Measurements from ENCODE around the gene LFNG.

DNA sequence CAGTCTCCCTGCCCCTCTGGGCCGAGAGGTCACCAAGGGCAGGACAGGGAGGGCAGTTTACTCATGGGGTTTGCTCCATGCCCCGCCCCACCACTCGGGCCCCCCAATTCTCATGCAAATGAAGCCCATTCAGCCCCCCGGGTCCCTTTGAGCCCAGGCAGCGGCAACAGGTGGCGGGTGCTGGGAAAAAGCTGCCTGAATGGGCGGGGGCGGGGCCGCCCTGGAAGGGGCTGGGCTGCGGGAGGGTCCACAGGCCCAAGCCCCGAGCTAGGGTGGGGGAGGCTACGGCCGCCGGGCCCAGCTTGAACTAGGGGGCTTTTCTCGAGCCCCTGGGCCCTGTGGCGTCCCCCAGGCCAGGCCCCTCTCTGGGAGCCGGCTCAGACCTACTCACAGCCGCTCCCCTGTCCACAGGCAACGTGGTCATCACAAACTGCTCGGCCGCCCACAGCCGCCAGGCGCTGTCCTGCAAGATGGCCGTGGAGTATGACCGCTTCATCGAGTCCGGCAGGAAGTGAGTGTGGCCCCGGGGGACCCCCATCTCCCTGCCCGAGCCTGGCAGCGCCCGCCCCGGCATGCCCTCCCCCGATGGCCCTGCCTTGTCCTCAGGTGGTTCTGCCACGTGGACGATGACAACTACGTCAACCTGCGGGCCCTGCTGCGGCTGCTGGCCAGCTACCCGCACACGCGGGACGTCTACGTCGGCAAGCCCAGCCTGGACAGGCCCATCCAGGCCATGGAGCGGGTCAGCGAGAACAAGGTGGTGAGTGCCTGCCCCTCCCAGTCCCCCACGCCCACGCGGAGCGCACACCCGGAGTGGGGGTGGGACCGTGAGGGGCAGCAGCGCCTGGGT, 5.5 kb downstream of the LFNG start:
- TF ChIP-seq, protein P1, sequence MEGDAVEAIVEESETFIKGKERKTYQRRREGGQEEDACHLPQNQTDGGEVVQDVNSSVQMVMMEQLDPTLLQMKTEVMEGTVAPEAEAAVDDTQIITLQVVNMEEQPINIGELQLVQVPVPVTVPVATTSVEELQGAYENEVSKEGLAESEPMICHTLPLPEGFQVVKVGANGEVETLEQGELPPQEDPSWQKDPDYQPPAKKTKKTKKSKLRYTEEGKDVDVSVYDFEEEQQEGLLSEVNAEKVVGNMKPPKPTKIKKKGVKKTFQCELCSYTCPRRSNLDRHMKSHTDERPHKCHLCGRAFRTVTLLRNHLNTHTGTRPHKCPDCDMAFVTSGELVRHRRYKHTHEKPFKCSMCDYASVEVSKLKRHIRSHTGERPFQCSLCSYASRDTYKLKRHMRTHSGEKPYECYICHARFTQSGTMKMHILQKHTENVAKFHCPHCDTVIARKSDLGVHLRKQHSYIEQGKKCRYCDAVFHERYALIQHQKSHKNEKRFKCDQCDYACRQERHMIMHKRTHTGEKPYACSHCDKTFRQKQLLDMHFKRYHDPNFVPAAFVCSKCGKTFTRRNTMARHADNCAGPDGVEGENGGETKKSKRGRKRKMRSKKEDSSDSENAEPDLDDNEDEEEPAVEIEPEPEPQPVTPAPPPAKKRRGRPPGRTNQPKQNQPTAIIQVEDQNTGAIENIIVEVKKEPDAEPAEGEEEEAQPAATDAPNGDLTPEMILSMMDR (conservative IDR thresholded peaks at IDR 0.05) = no peak
- TF ChIP-seq EZH2 (IDR thresholded peaks at IDR 0.05; ENCODE audit: low read depth) = no peak
